OCI-LY3 (cell line): ENCODE data around the gene TCF12.
A peak's percentile ranks its signal among the peaks of the same experiment; 100 is the strongest.

Source experiments
- H2AFZ ChIP-seq: fragments of 200-600, 300-600 bp; shearing (Covaris generic); 2 replicates; pipeline ENCODE4 v1.6.0; 2014; ENCODE audit warnings: antibody characterized with exemption, low read depth, low read length
- H3K27ac ChIP-seq: fragments of 200-600, 300-600 bp; sonication (generic); 2 replicates; pipeline ENCODE4 v1.5.1; 2014; ENCODE audit warnings: mild to moderate bottlenecking, low read length, moderate library complexity, mixed read lengths
- H3K27me3 ChIP-seq: fragments of 200-600, 300-600 bp; sonication (generic); 2 replicates; pipeline ENCODE4 v1.6.1; 2014; ENCODE audit warnings: low read depth, low read length, mixed read lengths
- H3K36me3 ChIP-seq: fragments of 200-600, 300-600 bp; sonication (generic); replicated peaks from 2 replicates; pipeline ENCODE3; 2014; ENCODE audit warnings: low read depth, low read length, mixed read lengths
- H3K4me1 ChIP-seq: fragments of 300-600, 200-600 bp; sonication (generic); 2 replicates; pipeline ENCODE4 v1.6.1; 2014; ENCODE audit warnings: low read length, mixed read lengths
- H3K4me2 ChIP-seq: fragments of 200-600, 300-600 bp; sonication (generic); 2 replicates; pipeline ENCODE4 v1.6.1; 2014; ENCODE audit warnings: low read length, mixed read lengths
- H3K4me3 ChIP-seq: fragments of 300-600, 200-600 bp; sonication (generic); 2 replicates; pipeline ENCODE4 v1.5.1; 2014; ENCODE audit warnings: antibody characterized with exemption, mild to moderate bottlenecking, low read length, moderate library complexity
- H3K79me2 ChIP-seq: fragments of 300-600, 200-600 bp; shearing (Covaris generic); 2 replicates; pipeline ENCODE4 v1.6.1; 2014; ENCODE audit warnings: mild to moderate bottlenecking, low read length, mixed read lengths
- H3K9ac ChIP-seq: fragments of 300-600, 200-600 bp; shearing (Covaris generic); 2 replicates; pipeline ENCODE4 v1.6.0; 2014; ENCODE audit warnings: mild to moderate bottlenecking, low read length, moderate library complexity
- H3K9me3 ChIP-seq: fragments of 200-600, 300-600 bp; shearing (Covaris generic); 2 replicates; pipeline ENCODE4 v1.6.1; 2014; ENCODE audit warnings: low read length, mixed read lengths; ENCODE audit not compliant: insufficient read depth
- H4K20me1 ChIP-seq: fragments of 200-600, 300-600 bp; sonication (generic); 2 replicates; pipeline ENCODE4 v1.6.1; 2016; ENCODE audit warnings: low read length, mixed read lengths; ENCODE audit not compliant: insufficient read depth
- EZH2phosphoT487 ChIP-seq: fragments of 200-600 bp; shearing (Covaris generic); IDR thresholded peaks from 2 replicates; pipeline ENCODE4 v1.6.1; 2018; ENCODE audit warnings: antibody characterized with exemption, mixed run types, low read depth
- TF ChIP-seq, protein P1 (sequence below): fragments of 200-600, 300-600 bp; sonication (generic); IDR thresholded peaks from 2 replicates; pipeline ENCODE4 v1.5.1; 2014; ENCODE audit warnings: antibody characterized with exemption, low read length, low read depth

Gene TCF12

DNA sequence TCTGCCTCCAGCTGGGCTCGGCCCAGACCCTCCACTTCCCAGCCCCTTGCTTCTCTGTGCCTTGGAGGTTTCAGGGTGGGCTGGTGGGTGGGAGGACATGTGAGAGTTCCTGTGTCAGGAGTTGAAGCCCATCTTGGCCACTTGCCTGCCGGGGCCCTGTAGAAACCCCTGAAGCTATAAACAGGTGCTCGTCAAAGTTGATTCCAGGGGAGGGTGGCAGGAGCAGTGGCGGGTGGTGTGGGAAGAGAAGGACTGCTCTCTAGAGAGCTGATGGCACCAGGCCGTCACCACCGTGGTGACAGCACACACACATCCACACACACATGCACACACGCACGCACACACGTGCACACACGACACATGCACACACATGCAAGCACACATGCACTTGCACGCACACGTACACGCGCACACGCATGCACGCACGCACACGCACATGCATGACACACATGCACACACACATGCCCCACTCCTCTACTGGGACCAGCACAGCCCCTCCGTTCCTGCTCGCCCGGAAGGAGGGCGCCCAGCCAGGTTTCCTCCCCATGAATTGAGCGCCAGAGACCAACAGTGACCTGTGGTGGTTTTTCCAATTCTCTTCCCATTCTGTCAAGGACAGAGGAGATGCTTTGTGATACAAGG is 401.6 kb downstream of the TCF12 start:
- Histone ChIP-seq H2AFZ (peak overlapping the region; percentile 91; the same call in 1 of the 2 replicates), H3K4me1 (peaks cover 31% of the 10 kb centered on the region), H3K9me3 (no peaks in the 10 kb centered on the region), H3K9ac (no peak overlapping the region; the same call in 1 of the 2 replicates), H3K27ac (peak overlapping the region; percentile 51; the same call in 1 of the 2 replicates), H4K20me1 (no peaks in the 10 kb centered on the region), H3K36me3 (no peaks in the 10 kb centered on the region), H3K79me2 (no peaks in the 10 kb centered on the region), H3K4me3 (peak overlapping the region; percentile 19; the same call in 1 of the 2 replicates), H3K4me2 (peak overlapping the region; percentile 60; the same call in 1 of the 2 replicates), H3K27me3 (no peaks in the 10 kb centered on the region)
- TF ChIP-seq, protein P1, sequence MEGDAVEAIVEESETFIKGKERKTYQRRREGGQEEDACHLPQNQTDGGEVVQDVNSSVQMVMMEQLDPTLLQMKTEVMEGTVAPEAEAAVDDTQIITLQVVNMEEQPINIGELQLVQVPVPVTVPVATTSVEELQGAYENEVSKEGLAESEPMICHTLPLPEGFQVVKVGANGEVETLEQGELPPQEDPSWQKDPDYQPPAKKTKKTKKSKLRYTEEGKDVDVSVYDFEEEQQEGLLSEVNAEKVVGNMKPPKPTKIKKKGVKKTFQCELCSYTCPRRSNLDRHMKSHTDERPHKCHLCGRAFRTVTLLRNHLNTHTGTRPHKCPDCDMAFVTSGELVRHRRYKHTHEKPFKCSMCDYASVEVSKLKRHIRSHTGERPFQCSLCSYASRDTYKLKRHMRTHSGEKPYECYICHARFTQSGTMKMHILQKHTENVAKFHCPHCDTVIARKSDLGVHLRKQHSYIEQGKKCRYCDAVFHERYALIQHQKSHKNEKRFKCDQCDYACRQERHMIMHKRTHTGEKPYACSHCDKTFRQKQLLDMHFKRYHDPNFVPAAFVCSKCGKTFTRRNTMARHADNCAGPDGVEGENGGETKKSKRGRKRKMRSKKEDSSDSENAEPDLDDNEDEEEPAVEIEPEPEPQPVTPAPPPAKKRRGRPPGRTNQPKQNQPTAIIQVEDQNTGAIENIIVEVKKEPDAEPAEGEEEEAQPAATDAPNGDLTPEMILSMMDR = no peak
- TF ChIP-seq EZH2phosphoT487 = no peak

DNA sequence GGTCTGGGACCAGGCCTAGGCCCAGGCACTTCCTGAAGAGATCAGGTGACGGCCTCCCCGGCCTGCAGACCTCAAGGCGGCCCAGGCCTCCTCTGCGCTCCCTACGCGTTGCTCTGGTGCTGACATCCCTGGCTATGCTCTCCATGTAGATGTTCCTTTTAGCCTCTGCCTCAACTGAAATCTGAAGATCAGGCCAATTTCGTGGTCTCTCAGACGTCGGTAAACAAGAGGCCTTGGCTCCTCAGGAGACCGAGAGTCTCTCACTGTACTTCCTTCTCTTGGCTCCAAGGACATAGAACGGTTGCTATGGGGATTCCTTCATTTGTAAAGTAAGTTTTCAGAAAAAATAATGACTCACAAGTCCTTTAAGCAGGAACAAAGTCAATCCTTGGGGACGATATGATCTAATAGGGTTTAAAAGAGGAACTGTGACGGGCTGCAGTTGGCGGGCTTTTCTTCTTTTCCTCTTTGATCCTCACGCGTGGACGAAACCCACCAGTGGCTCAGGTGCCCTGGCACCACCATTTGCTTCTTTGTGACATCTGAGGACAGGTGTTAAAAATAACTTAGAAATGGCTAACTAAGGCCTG is 402.3 kb downstream of the TCF12 start:
- H4K20me1 ChIP-seq = no peaks in the 10 kb centered on the region
- no peaks in the 10 kb centered on the region for H3K36me3 ChIP-seq
- peak overlapping the region; percentile 24; the same call in 1 of the 2 replicates for H3K9ac ChIP-seq
- peak overlapping the region; percentile 19; the same call in 1 of the 2 replicates for H3K4me3 ChIP-seq
- peak overlapping the region; percentile 60 for H3K4me2 ChIP-seq
- no peaks in the 10 kb centered on the region for H3K9me3 ChIP-seq
- H3K79me2 ChIP-seq = no peaks in the 10 kb centered on the region
- TF ChIP-seq, protein P1 = no peak
- TF ChIP-seq EZH2phosphoT487 = no peak
- H2AFZ ChIP-seq = peak overlapping the region; percentile 91
- peaks cover 31% of the 10 kb centered on the region for H3K4me1 ChIP-seq
- peak overlapping the region; percentile 51 for H3K27ac ChIP-seq
- no peaks in the 10 kb centered on the region for H3K27me3 ChIP-seq

DNA sequence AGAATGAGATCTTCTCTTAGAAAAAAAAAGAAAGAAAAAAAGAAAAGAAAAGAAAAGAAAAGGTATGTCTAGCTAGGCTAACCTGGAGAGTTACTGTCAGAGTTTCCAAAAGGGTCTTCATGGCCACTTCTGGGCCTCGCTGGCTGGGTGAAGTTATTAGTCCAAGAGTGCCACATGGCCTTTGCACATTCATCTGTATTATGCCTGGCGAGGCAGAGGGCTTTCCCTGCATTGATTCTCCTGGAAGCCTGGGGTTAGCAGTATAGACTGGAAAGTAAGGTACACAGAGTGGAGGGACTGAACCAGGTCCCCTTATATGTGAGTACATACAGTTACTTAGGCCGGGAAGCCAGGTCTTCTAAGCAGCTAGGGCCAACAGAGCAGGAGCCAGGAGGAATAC is 403.0 kb downstream of the TCF12 start:
- Histone ChIP-seq H3K9ac (no peak overlapping the region), H3K9me3 (no peaks in the 10 kb centered on the region), H3K4me2 (no peak overlapping the region), H3K36me3 (no peaks in the 10 kb centered on the region), H3K27me3 (no peaks in the 10 kb centered on the region), H3K4me1 (peaks cover 31% of the 10 kb centered on the region), H3K27ac (no peak overlapping the region), H3K4me3 (no peak overlapping the region), H4K20me1 (no peaks in the 10 kb centered on the region), H2AFZ (no peak overlapping the region), H3K79me2 (no peaks in the 10 kb centered on the region)
- TF ChIP-seq, protein P1 = no peak
- TF ChIP-seq EZH2phosphoT487 = no peak

DNA sequence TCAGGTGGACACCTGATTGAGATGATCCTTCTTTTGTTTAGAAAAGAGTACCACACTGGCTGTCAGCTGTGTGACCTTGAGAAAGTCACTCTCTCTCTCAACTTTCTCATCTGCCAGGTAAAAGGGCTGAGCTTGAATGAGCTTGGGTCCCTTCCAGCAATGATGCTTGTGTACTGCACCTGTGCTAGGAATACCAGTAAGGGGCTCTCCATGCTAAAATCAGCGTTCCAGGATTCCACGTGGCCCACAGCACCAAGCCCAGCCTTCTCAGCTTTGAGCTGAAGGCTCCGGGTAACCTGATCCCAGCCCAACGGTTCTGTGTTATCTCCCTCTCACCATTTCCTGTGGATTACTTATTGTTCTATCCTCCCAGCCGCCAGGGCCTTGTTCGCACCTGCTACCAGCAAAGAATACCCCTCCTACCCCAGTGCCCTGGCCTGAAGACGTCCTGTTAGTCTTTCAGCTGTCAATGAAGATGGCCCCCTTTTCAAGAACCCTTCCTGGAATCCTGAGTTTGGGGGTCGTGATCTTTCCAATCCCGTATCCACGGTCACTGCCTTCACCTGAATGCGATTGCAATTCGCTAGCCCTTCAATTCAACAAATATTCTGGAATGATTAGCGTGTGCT is 403.6 kb downstream of the TCF12 start:
- Histone ChIP-seq H3K9me3 (no peaks in the 10 kb centered on the region), H3K4me2 (no peak overlapping the region), H3K79me2 (no peaks in the 10 kb centered on the region), H3K9ac (no peak overlapping the region), H2AFZ (no peak overlapping the region), H3K4me1 (peaks cover 31% of the 10 kb centered on the region), H3K36me3 (no peaks in the 10 kb centered on the region), H3K4me3 (no peak overlapping the region), H3K27me3 (no peaks in the 10 kb centered on the region), H3K27ac (no peak overlapping the region), H4K20me1 (no peaks in the 10 kb centered on the region)
- TF ChIP-seq EZH2phosphoT487 = no peak
- TF ChIP-seq, protein P1 = no peak
